ENCODE results near the gene NSD2. TPM values are rescaled to one million over a fixed set of nuclear protein-coding genes. Genes with fewer than 3 reads are reported as not detected.
"Not testable (repeated sequence)": the region's sequence is repeated elsewhere in the genome, so short reads cannot be mapped to it uniquely, and the experiment has no call there.

The NSD2 gene
- total RNA-seq, 1 donor from 2014 or later, result 45.9 TPM

DNA sequence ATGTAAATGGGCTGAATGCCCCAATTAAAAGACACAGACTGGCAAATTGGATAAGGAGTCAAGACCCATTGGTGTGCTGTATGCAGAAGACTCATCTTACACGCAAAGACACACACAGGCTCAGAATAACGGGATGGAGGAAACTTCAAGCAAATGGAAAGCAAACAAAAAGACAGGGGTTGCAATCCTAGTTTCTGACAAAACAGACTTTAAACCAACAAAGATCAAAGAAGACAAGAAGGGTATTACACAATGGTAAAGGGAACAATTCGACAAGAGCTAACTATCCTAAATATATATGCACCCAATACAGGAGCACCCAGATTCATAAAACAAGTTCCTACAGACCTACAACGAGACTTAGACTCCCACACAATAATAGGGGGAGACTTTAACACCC is 128.1 kb downstream of the NSD2 start:
- DNase-seq (ENCODE audit: low spot score), result not testable (repeated sequence)

GRCh38 chr4:2003361-2003760 is 132.2 kb downstream of the NSD2 start:
- DNase-seq (ENCODE audit: low spot score), result not testable (repeated sequence)

- no peak for DNase-seq (ENCODE audit: low spot score)
Measured at GRCh38 chr4:2006367-2006766, 135.2 kb downstream of the NSD2 start.

DNA sequence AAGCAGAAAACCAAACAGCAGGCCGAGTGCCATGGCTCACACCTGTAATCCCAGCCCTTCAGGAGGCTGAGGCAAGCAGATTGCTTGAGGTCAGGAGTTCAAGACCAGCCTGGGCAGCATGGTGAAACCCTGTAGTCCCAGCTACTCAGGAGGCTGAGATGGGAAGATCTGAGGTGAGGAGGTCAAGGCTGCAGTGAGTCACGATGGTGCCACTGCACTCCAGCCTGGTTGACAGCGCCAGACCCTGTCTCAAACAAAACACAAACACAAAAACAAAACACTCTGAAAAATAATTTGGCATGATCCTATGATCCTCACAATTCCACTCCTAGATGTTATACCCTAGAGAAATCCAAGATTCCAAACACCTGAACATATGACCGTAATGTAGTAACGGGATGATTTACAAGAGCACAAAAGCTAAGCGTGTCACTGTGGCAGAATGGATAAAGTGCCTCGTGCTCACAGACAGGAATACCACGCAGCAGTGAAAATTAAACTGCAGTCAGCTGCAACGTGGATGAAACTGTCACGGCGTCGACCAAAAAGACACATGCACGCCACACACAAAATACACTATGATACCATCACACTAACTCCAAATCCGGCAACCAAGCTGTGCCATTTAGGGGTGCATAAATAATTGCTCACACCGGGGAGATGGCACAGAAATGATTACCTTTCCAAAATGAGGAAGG is 135.9 kb downstream of the NSD2 start:
- DNase-seq (ENCODE audit: low spot score), result no peak

DNA sequence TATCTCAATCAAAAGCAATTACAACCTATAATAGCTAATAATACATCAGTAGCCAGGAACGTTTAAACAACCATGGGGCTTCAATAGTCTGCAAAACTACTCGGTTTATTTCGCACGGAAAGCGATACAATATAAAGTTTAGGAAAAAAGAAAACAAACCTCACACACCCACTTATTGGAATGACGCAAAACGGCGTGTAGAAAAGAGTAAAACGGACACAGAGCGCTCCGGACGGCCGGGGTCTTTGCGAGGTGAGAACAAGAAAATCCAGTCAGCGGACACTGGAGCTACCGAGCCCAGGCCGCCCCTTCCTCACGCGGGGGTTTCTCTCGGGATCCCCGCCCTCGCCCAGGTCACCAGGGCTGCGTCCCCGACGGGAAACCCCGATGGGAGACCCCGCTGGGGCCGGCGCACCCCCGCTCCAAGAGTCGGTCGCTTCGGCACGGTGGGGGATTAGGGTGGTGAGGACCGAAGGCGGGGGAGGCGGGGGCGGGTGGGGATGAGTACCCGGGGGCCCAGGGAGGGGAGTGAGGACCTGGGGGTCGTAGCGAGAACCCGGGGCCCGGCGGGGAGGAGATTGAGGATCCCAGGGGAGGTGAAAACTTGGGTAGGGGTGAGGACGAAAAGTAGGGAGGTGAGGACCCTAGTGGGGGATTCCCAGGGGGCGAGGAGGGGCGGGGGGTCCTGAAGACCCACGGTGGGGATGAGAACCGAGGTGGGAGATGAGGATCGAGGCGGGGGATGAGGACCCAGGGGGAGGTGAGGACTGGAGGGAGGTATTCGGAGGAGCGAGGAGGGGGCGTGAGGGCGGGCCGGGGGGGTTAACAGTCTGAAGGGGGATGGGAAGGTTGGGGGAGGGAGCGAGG is 136.8 kb downstream of the NSD2 start:
- DNase-seq (ENCODE audit: low spot score), result no peak

GRCh38 chr4:2008671-2008920 is 137.4 kb downstream of the NSD2 start:
- DNase-seq (ENCODE audit: low spot score), result no peak

DNA sequence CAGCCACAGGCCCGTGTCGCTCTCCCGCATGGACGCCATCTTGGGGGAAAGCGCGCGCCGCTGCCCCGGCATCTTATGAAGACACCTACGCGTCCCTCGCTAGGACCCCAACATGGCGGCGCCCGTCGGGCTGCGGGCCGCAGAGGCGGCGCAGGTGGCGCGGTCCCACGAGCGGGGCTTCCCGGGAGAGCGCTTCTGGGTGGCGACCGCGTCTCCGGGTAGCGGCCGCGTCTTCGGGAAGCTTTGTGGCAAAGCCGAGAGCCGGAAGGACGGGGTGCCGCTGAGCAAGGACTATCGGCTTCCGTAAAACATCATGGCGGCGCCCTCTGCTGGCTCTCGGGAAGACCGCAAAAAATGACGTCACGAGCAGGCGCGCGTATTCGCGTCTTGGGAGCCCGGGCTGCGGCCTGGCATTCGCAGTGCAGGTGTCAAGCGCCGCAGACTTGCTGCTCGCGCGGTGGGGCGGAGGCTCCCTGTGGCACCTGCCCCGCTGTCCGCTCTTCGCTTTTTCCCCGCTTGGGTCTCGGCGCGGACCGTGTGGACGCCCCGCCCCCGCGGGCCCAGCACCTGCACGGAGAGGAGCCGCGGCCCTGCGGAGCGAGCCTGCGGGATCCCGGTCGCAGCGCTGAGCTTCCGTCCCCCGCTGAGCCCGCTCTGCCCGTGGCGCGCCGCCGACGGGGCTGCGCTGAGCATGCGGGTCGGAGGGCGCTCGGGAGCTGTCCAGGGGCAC is 137.9 kb downstream of the NSD2 start, which contains the start of gene NELFA:
NELFA (minus strand) TSS at position 54 of the 730 bp plus-strand sequence; CDS start at position 39, 15 bp downstream.
- peak; percentile 96 for DNase-seq (ENCODE audit: low spot score)

DNA sequence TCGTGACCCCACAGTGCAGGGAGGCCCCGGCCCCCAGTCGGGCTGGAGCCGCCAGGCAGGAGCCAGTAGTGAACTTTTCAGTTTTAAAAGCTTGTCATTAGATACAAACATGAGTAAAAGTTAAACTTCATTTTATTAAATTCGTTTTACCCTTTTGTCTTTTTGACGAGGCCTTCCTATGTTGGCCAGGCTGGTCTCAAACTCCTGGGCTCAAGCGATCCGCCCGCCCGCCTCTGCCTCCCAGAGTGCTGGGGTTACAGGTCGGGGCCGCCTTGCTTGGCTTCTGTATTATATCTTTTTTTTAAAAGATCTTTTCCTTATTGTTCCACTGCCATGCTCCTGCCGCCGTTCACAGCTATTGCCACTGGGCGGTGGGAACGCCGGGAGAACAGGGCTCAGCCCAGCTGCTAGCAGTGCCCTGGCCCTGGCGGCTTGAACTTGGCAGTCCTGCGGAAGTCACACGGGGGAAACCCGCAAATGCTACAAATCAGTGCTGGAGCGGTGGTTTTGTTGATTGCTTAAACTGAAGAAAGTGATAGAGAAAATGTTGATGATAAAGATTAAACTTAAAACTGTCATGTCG is 138.5 kb downstream of the NSD2 start:
- DNase-seq (ENCODE audit: low spot score), result peak; percentile 56

- no peak for DNase-seq (ENCODE audit: low spot score)
Measured at GRCh38 chr4:2011583-2011982, 140.4 kb downstream of the NSD2 start.

- no peak for DNase-seq (ENCODE audit: low spot score)
Measured at GRCh38 chr4:2015008-2015407, 143.8 kb downstream of the NSD2 start.

DNA sequence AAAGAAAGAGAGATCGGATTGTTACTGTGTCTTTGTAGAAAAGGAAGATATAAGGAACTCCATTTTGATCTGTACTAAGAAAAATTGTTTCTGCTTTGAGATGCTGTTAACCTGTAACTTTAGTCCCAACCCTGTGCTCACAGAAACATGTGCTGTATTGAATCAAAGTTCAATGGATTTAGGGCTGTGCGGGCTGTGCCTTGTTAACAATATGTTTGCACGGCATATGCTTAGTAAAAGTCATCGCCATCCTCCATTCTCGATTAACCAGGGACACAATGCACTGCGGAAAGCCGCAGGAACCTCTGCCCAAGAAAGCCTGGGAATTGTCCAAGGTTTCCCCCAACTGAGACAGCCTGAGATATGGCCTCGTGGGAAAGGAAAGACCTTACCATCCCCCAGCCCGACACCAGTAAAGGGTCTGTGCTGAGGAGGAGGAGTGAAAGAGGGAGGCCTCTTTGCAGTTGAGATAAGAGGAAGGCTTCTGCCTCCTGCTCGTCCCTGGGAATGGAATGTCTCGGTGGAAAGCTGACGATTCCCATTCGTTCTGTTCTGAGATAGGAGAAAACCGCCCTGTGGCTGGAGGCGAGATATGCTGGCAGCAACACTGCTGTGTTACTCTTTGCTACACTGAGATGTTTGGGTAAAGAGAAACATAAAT is 150.3 kb downstream of the NSD2 start:
- DNase-seq (ENCODE audit: low spot score), result not testable (repeated sequence)

- DNase-seq (ENCODE audit: low spot score), result no peak
Measured at GRCh38 chr4:2024683-2025082, 153.5 kb downstream of the NSD2 start.

GRCh38 chr4:2025817-2026216 is 154.6 kb downstream of the NSD2 start:
- DNase-seq (ENCODE audit: low spot score), result no peak

- not testable (repeated sequence) for DNase-seq (ENCODE audit: low spot score)
Measured at GRCh38 chr4:2027120-2027519, 155.9 kb downstream of the NSD2 start.

- DNase-seq (ENCODE audit: low spot score), result not testable (repeated sequence)
Measured at GRCh38 chr4:2031161-2031560, 160.0 kb downstream of the NSD2 start.

Other genes starting within 250 kb of the NSD2 start
- 1.6 TPM for gene FAM53A, start 187.1 kb upstream of the NSD2 start, total RNA-seq
- 26.4 TPM for gene SLBP, start 159.1 kb upstream of the NSD2 start, total RNA-seq
- gene TMEM129, start 150.1 kb upstream of the NSD2 start, total RNA-seq, result 60.5 TPM
- gene TACC3, start 149.9 kb upstream of the NSD2 start, total RNA-seq, result 16.2 TPM
- gene FGFR3, start 78.1 kb upstream of the NSD2 start, total RNA-seq, result 104 TPM
- gene LETM1, start 15.2 kb upstream of the NSD2 start, total RNA-seq, result 45.0 TPM
- gene NELFA, start 137.6 kb downstream of the NSD2 start, total RNA-seq, result 34.2 TPM
- gene NAT8L, start 187.9 kb downstream of the NSD2 start, total RNA-seq, result 0.40 TPM

Data from mucosa of gallbladder (tissue), 1 donor.